ENCODE data around the gene OCSTAMP.

Gene OCSTAMP

GRCh38 chr20:46548688-46549087 lies 1.8 kb downstream of the OCSTAMP start:
- no peak for DNase-seq
- no peak overlapping the region for H3K4me3 Mint-ChIP-seq
- no peaks in the 10 kb centered on the region for H3K9me3 Mint-ChIP-seq
- H3K27ac Mint-ChIP-seq: no peak overlapping the region
- peaks cover 9% of the 10 kb centered on the region for H3K27me3 Mint-ChIP-seq
- peaks cover 34% of the 10 kb centered on the region for H3K4me1 Mint-ChIP-seq
- ATAC-seq: no peak

GRCh38 chr20:46547995-46548394 lies 2.5 kb downstream of the OCSTAMP start:
- Mint-ChIP-seq H3K27ac (no peak overlapping the region), H3K4me1 (peaks cover 29% of the 10 kb centered on the region), H3K27me3 (peaks cover 14% of the 10 kb centered on the region), H3K9me3 (no peaks in the 10 kb centered on the region), H3K4me3 (no peak overlapping the region)
- DNase-seq: no peak
- ATAC-seq: no peak

GRCh38 chr20:46546936-46547335 lies 3.5 kb downstream of the OCSTAMP start:
- Mint-ChIP-seq H3K4me1 (peaks cover 18% of the 10 kb centered on the region), H3K4me3 (no peak overlapping the region), H3K27ac (no peak overlapping the region), H3K9me3 (no peaks in the 10 kb centered on the region), H3K27me3 (peaks cover 18% of the 10 kb centered on the region)
- no peak for ATAC-seq
- DNase-seq: peak in 1 of 2 donors; percentile 27

- peak overlapping the region in 1 of 2 donors; percentile 99 for H3K27ac Mint-ChIP-seq
- DNase-seq (no peak), ATAC-seq (no peak)
- H3K27me3 Mint-ChIP-seq: peaks cover 20% of the 10 kb centered on the region
- no peaks in the 10 kb centered on the region for H3K9me3 Mint-ChIP-seq
- peaks cover 15% of the 10 kb centered on the region for H3K4me1 Mint-ChIP-seq
- peak overlapping the region in 1 of 2 donors; percentile 26 for H3K4me3 Mint-ChIP-seq
These were observed 4.2 kb downstream of the OCSTAMP start for GRCh38 chr20:46546298-46546697.

GRCh38 chr20:46545827-46546138 lies 4.7 kb downstream of the OCSTAMP start:
- peak; percentile 16 for ATAC-seq

GRCh38 chr20:46545077-46545826 lies 5.2 kb downstream of the OCSTAMP start:
- H3K27me3 Mint-ChIP-seq: peaks cover 16% of the 10 kb centered on the region
- peak overlapping the region in 1 of 2 donors; percentile 99 for H3K27ac Mint-ChIP-seq
- peak overlapping the region; percentile 65 to 71 for H3K4me3 Mint-ChIP-seq
- H3K9me3 Mint-ChIP-seq: no peaks in the 10 kb centered on the region
- DNase-seq (peak; percentile 68 to 86), ATAC-seq (peak; percentile 94)
- peaks cover 6% of the 10 kb centered on the region for H3K4me1 Mint-ChIP-seq

More at GRCh38 chr20:46545827-46546138, 4.7 kb downstream of the OCSTAMP start:
- Mint-ChIP-seq H3K9me3 (no peaks in the 10 kb centered on the region), H3K4me1 (peaks cover 11% of the 10 kb centered on the region), H3K4me3 (peak overlapping the region; percentile 26 to 32), H3K27ac (peak overlapping the region in 1 of 2 donors; percentile 99), H3K27me3 (peaks cover 22% of the 10 kb centered on the region)
- DNase-seq: no peak

GRCh38 chr20:46544576-46544975 lies 5.9 kb downstream of the OCSTAMP start:
- Mint-ChIP-seq H3K4me1 (peaks cover 5% of the 10 kb centered on the region), H3K4me3 (no peak overlapping the region), H3K27me3 (peaks cover 15% of the 10 kb centered on the region), H3K27ac (no peak overlapping the region), H3K9me3 (no peaks in the 10 kb centered on the region)
- DNase-seq: no peak
- ATAC-seq: no peak

- H3K4me1 Mint-ChIP-seq: peaks cover 5% of the 10 kb centered on the region
- H3K9me3 Mint-ChIP-seq: no peaks in the 10 kb centered on the region
- no peak for ATAC-seq
- DNase-seq: no peak
- peaks cover 16% of the 10 kb centered on the region for H3K27me3 Mint-ChIP-seq
- no peak overlapping the region for H3K4me3 Mint-ChIP-seq
- peak overlapping the region in 1 of 2 donors; percentile 59 for H3K27ac Mint-ChIP-seq
These were observed 6.5 kb downstream of the OCSTAMP start for GRCh38 chr20:46543959-46544358.

- H3K9me3 Mint-ChIP-seq: no peaks in the 10 kb centered on the region
- H3K4me1 Mint-ChIP-seq: peaks cover 5% of the 10 kb centered on the region
- ATAC-seq (no peak), DNase-seq (no peak)
- peak overlapping the region; percentile 44 to 83 for H3K27ac Mint-ChIP-seq
- no peak overlapping the region for H3K4me3 Mint-ChIP-seq
- H3K27me3 Mint-ChIP-seq: peaks cover 25% of the 10 kb centered on the region
These were observed 7.4 kb downstream of the OCSTAMP start for GRCh38 chr20:46543033-46543432.

GRCh38 chr20:46541229-46541935 lies 9.1 kb downstream of the OCSTAMP start:
- Mint-ChIP-seq H3K27ac (no peak overlapping the region), H3K27me3 (peaks cover 41% of the 10 kb centered on the region), H3K4me3 (no peak overlapping the region), H3K4me1 (peaks cover 5% of the 10 kb centered on the region), H3K9me3 (no peaks in the 10 kb centered on the region)
- no peak for DNase-seq
- ATAC-seq: no peak

- H3K27me3 Mint-ChIP-seq: peaks cover 47% of the 10 kb centered on the region
- ATAC-seq (no peak), DNase-seq (no peak)
- no peaks in the 10 kb centered on the region for H3K9me3 Mint-ChIP-seq
- H3K4me1 Mint-ChIP-seq: peaks cover 5% of the 10 kb centered on the region
- H3K4me3 Mint-ChIP-seq: no peak overlapping the region
- no peak overlapping the region for H3K27ac Mint-ChIP-seq
These were observed 11.3 kb downstream of the OCSTAMP start for GRCh38 chr20:46539113-46539512.

- ATAC-seq (no peak), DNase-seq (no peak)
- H3K4me3 Mint-ChIP-seq: no peak overlapping the region
- no peaks in the 10 kb centered on the region for H3K4me1 Mint-ChIP-seq
- H3K27ac Mint-ChIP-seq: no peak overlapping the region
- peaks cover 37% of the 10 kb centered on the region for H3K27me3 Mint-ChIP-seq
- H3K9me3 Mint-ChIP-seq: no peaks in the 10 kb centered on the region
These were observed 19.8 kb downstream of the OCSTAMP start for GRCh38 chr20:46530640-46531039.

- no peak for ATAC-seq
- Mint-ChIP-seq H3K9me3 (no peaks in the 10 kb centered on the region), H3K27me3 (peaks cover 48% of the 10 kb centered on the region), H3K4me1 (no peaks in the 10 kb centered on the region), H3K4me3 (no peak overlapping the region), H3K27ac (no peak overlapping the region)
- DNase-seq: no peak
These were observed 26.6 kb downstream of the OCSTAMP start for GRCh38 chr20:46523696-46524328.

- Mint-ChIP-seq H3K4me3 (no peak overlapping the region), H3K4me1 (no peaks in the 10 kb centered on the region), H3K9me3 (no peaks in the 10 kb centered on the region), H3K27me3 (peaks cover 40% of the 10 kb centered on the region), H3K27ac (no peak overlapping the region)
- no peak for ATAC-seq
- no peak for DNase-seq
These were observed 27.3 kb downstream of the OCSTAMP start for GRCh38 chr20:46523108-46523507.

GRCh38 chr20:46520976-46521579 lies 29.4 kb downstream of the OCSTAMP start:
- DNase-seq (peak; percentile 46 to 66), ATAC-seq (peak; percentile 95)
- Mint-ChIP-seq H3K9me3 (no peaks in the 10 kb centered on the region), H3K27ac (peak overlapping the region in 1 of 2 donors; percentile 7), H3K4me3 (no peak overlapping the region), H3K4me1 (no peaks in the 10 kb centered on the region), H3K27me3 (peaks cover 20% of the 10 kb centered on the region)

- H3K4me1 Mint-ChIP-seq: no peaks in the 10 kb centered on the region
- ATAC-seq (no peak), DNase-seq (no peak)
- H3K4me3 Mint-ChIP-seq: no peak overlapping the region
- peaks cover 19% of the 10 kb centered on the region for H3K27me3 Mint-ChIP-seq
- no peak overlapping the region for H3K27ac Mint-ChIP-seq
- no peaks in the 10 kb centered on the region for H3K9me3 Mint-ChIP-seq
These were observed 29.9 kb downstream of the OCSTAMP start for GRCh38 chr20:46520540-46520939.
